SU-DHL-6 (cell line): ENCODE results near the gene CHAT.

Source experiments
- H2AFZ ChIP-seq: fragments of 200-600 bp; sonication (generic); 2 replicates; pipeline ENCODE4 v1.6.1; 2014; ENCODE audit warnings: low read depth, mild to moderate bottlenecking, moderate library complexity, mixed read lengths, antibody characterized with exemption, low read length; ENCODE audit not compliant: severe bottlenecking
- H3F3A ChIP-seq: fragments of 200-600 bp; shearing (Covaris generic); 2 replicates; pipeline ENCODE4 v1.6.0; 2016; ENCODE audit warnings: antibody characterized with exemption, mild to moderate bottlenecking; ENCODE audit not compliant: insufficient read depth
- H3K27ac ChIP-seq: fragments of 200-600 bp; sonication (generic); 2 replicates; pipeline ENCODE4 v1.5.1; 2016; ENCODE audit warnings: low read depth, mild to moderate bottlenecking, low read length, moderate library complexity, mixed read lengths
- H3K27me3 ChIP-seq: fragments of 200-600 bp; sonication (generic), shearing (Covaris generic); 2 replicates; pipeline ENCODE4 v1.6.0; 2014; ENCODE audit warnings: mild to moderate bottlenecking, low read length
- H3K36me3 ChIP-seq: fragments of 200-600 bp; sonication (generic); 2 replicates; pipeline ENCODE4 v1.6.1; 2014; ENCODE audit warnings: mild to moderate bottlenecking, low read length, mixed read lengths
- H3K4me2 ChIP-seq: fragments of 300-600, 200-600 bp; shearing (Covaris generic), sonication (generic); 2 replicates; pipeline ENCODE4 v1.6.0; 2014; ENCODE audit warnings: low read length, low read depth, mild to moderate bottlenecking; ENCODE audit not compliant: poor library complexity, severe bottlenecking
- H3K4me3 ChIP-seq: fragments of 200-600 bp; sonication (generic); 2 replicates; pipeline ENCODE4 v1.5.1; 2014; ENCODE audit warnings: antibody characterized with exemption, low read length, mild to moderate bottlenecking, mixed read lengths; ENCODE audit not compliant: insufficient read depth, poor library complexity, severe bottlenecking
- H3K79me2 ChIP-seq: fragments of 200-600 bp; sonication (generic); 2 replicates; pipeline ENCODE4 v1.6.1; 2014; ENCODE audit warnings: mild to moderate bottlenecking, low read length, moderate library complexity; ENCODE audit not compliant: insufficient read depth
- H3K9ac ChIP-seq: fragments of 200-600 bp; sonication (generic); 2 replicates; pipeline ENCODE4 v1.7.0; 2014; ENCODE audit warnings: mild to moderate bottlenecking, low read length
- H3K9me2 ChIP-seq: fragments of 200-600 bp; sonication (generic); replicated peaks from 2 replicates; pipeline ENCODE4 v1.6.1; 2014; ENCODE audit warnings: low read length; ENCODE audit not compliant: insufficient read depth
- H3K9me3 ChIP-seq: fragments of 200-600 bp; sonication (generic); 2 replicates; pipeline ENCODE4 v1.6.1; 2014; ENCODE audit warnings: low read length, mixed read lengths; ENCODE audit not compliant: insufficient read depth
- H4K20me1 ChIP-seq: fragments of 200-600 bp; sonication (generic); 2 replicates; pipeline ENCODE4 v1.6.1; 2014; ENCODE audit warnings: low read depth, mild to moderate bottlenecking, antibody characterized with exemption, low read length, moderate library complexity, mixed read lengths
- CTCF ChIP-seq: fragments of 200-600 bp; sonication (generic); IDR thresholded peaks from one replicate; pipeline ENCODE4 v1.5.1; 2017; ENCODE audit warnings: antibody characterized with exemption, mild to moderate bottlenecking, low read length, moderate library complexity; ENCODE audit not compliant: insufficient read depth, poor library complexity, severe bottlenecking
- EZH2phosphoT487 ChIP-seq: fragments of 200-600 bp; sonication (generic), shearing (Covaris generic); conservative IDR thresholded peaks from 2 replicates; pipeline ENCODE4 v1.6.1; 2018; ENCODE audit warnings: mild to moderate bottlenecking, antibody characterized with exemption, low read length, moderate library complexity, mixed read lengths

Gene CHAT

GRCh38 chr10:49612513-49613164 is 1.2 kb upstream of the CHAT start:
- H3K9ac ChIP-seq = no peak overlapping the region
- H3K4me3 ChIP-seq = no peak overlapping the region
- H3K9me2 ChIP-seq = no peaks in the 10 kb centered on the region
- TF ChIP-seq CTCF = no peak
- TF ChIP-seq EZH2phosphoT487 = no peak
- no peaks in the 10 kb centered on the region for H3K27me3 ChIP-seq
- H2AFZ ChIP-seq = no peak overlapping the region
- H3K36me3 ChIP-seq = no peaks in the 10 kb centered on the region
- no peaks in the 10 kb centered on the region for H3K79me2 ChIP-seq
- no peak overlapping the region for H3K4me2 ChIP-seq
- no peaks in the 10 kb centered on the region for H3K9me3 ChIP-seq
- no peaks in the 10 kb centered on the region for H3F3A ChIP-seq
- no peaks in the 10 kb centered on the region for H4K20me1 ChIP-seq
- H3K27ac ChIP-seq = no peak overlapping the region

- Histone ChIP-seq H3K79me2 (no peaks in the 10 kb centered on the region), H3K4me2 (no peak overlapping the region), H3K27ac (no peak overlapping the region), H3K36me3 (no peaks in the 10 kb centered on the region), H4K20me1 (no peaks in the 10 kb centered on the region), H3K9ac (no peak overlapping the region), H3K9me3 (no peaks in the 10 kb centered on the region), H3K9me2 (no peaks in the 10 kb centered on the region), H3K4me3 (no peak overlapping the region), H2AFZ (no peak overlapping the region), H3F3A (no peaks in the 10 kb centered on the region), H3K27me3 (no peaks in the 10 kb centered on the region)
- TF ChIP-seq EZH2phosphoT487 = no peak
- TF ChIP-seq CTCF = no peak
These were observed 514 bp upstream of the CHAT start for GRCh38 chr10:49613165-49613881.

GRCh38 chr10:49614242-49615198 is 683 bp downstream of the CHAT start:
- Histone ChIP-seq H3K27ac (no peak overlapping the region), H3F3A (no peaks in the 10 kb centered on the region), H3K79me2 (no peaks in the 10 kb centered on the region), H3K4me2 (no peak overlapping the region), H4K20me1 (no peaks in the 10 kb centered on the region), H3K9me2 (no peaks in the 10 kb centered on the region), H3K36me3 (no peaks in the 10 kb centered on the region), H3K4me3 (no peak overlapping the region), H2AFZ (no peak overlapping the region), H3K9ac (no peak overlapping the region), H3K27me3 (no peaks in the 10 kb centered on the region), H3K9me3 (no peaks in the 10 kb centered on the region)
- no peak for TF ChIP-seq CTCF
- no peak for TF ChIP-seq EZH2phosphoT487
